GM10266 (cell line): ENCODE results near the gene ACYP1.

Experiments
- DNase-seq: peaks from one replicate; pipeline ENCODE4 v3.0.0; 2012; ENCODE audit errors: extremely low spot score
- CTCF ChIP-seq: IDR thresholded peaks from 2 replicates; pipeline ENCODE4 v1.5.1; 2012; ENCODE audit warnings: mild to moderate bottlenecking, low read depth; ENCODE audit not compliant: control insufficient read depth, insufficient read depth; ENCODE audit errors: missing control alignments

Gene ACYP1

DNA sequence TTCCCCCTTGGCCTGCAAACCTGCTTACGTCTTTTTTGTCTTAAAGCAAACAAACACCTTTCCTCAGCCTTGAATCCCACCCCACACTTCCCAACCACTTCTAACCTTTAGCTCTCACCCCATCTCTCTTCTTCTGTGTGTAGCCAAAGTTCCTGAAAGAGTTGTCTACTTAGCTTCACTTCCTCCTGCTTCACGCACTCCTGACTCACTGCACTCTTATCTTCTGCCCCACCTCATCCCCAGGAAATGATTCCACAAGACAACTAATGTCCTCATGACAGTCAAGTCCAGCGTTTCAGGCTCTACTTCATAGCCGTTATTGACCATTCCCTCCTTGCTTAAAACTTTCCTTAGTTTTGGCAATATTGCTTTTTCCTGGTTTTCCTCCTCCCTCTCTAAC, 38.7 kb downstream of the ACYP1 start:
- DNase-seq, result no peak
- no peak for TF ChIP-seq CTCF

- DNase-seq, result no peak
- TF ChIP-seq CTCF, result no peak
Observed at GRCh38 chr14:75023108-75023507, 40.7 kb downstream of the ACYP1 start.

GRCh38 chr14:75022655-75023054, 41.2 kb downstream of the ACYP1 start:
- no peak for DNase-seq
- TF ChIP-seq CTCF, result no peak

GRCh38 chr14:75018694-75019093, 45.1 kb downstream of the ACYP1 start:
- no peak for TF ChIP-seq CTCF
- no peak for DNase-seq

DNA sequence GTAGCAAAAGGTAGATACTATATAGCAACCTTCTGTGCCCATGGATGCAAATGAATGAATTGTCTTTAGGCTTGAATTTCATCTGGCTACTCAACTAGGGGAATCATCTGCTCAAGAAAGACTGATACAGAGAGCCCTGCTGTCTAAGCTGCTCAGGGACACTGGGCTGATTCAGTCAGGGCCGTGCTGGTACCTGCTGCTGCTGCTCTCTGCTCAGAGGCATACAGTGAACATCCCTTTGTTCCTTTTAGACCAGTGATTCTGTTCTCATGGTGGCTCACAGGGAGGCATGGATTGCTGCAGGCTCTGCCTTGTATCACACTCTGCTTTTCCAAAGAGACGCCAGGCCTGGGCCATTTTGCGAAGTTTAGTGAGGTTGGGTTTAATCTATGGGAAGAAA, 47.0 kb downstream of the ACYP1 start:
- TF ChIP-seq CTCF, result no peak
- no peak for DNase-seq

GRCh38 chr14:75015496-75015895, 48.3 kb downstream of the ACYP1 start:
- no peak for TF ChIP-seq CTCF
- DNase-seq, result no peak

- no peak for DNase-seq
- TF ChIP-seq CTCF, result no peak
Observed at GRCh38 chr14:75013290-75013689, 50.5 kb downstream of the ACYP1 start.
